Astrocyte (in vitro differentiated cells and primary cell): Measurements from ENCODE around the gene ABCC8. TPM values are rescaled to one million over a fixed set of nuclear protein-coding genes. Genes with fewer than 3 reads are reported as not detected.

Experiments used
- DNase-seq: peaks from one replicate; pipeline ENCODE4 v3.0.0-alpha.2; 2010; ENCODE audit warnings: low read depth
- FAIRE-seq: peaks from 2 replicates; lab custom pipeline; 2011; peaks lifted over from hg19 to GRCh38; lab: Jason Lieb, UNC
- H2AFZ ChIP-seq: 2 replicates; pipeline ENCODE4 v1.6.0; 2012; ENCODE audit warnings: low read depth, low read length, inconsistent platforms
- H3K27ac ChIP-seq: 2 replicates; pipeline ENCODE4 v1.5.1; 2011; ENCODE audit warnings: low read depth, low read length, inconsistent platforms
- H3K27me3 ChIP-seq: 2 replicates; pipeline ENCODE4 v1.6.0; 2011; ENCODE audit warnings: low read length, inconsistent platforms; ENCODE audit not compliant: insufficient read depth
- H3K36me3 ChIP-seq: 2 replicates; pipeline ENCODE4 v1.5.1; 2011; ENCODE audit warnings: low read length, inconsistent platforms; ENCODE audit not compliant: insufficient read depth
- H3K4me1 ChIP-seq: 2 replicates; pipeline ENCODE4 v1.5.1; 2011; ENCODE audit warnings: low read length, inconsistent platforms; ENCODE audit not compliant: insufficient read depth
- H3K4me2 ChIP-seq: 2 replicates; pipeline ENCODE4 v1.6.0; 2012; ENCODE audit warnings: low read length, inconsistent platforms
- H3K4me3 ChIP-seq: 2 replicates; pipeline ENCODE4 v1.5.1; 2011; ENCODE audit warnings: low read depth, mild to moderate bottlenecking, low read length, inconsistent platforms; ENCODE audit not compliant: insufficient read depth
- H3K79me2 ChIP-seq: 2 replicates; pipeline ENCODE4 v1.6.0; 2012; ENCODE audit warnings: mild to moderate bottlenecking, low read length, inconsistent platforms; ENCODE audit not compliant: insufficient read depth
- H3K9ac ChIP-seq: 2 replicates; pipeline ENCODE4 v1.6.0; 2012; ENCODE audit warnings: mild to moderate bottlenecking, low read length, inconsistent platforms
- H3K9me3 ChIP-seq: 2 replicates; pipeline ENCODE4 v1.5.1; 2012; ENCODE audit warnings: low read depth, mild to moderate bottlenecking, low read length, inconsistent platforms; ENCODE audit not compliant: insufficient read depth
- H4K20me1 ChIP-seq: 2 replicates; pipeline ENCODE4 v1.6.0; 2012; ENCODE audit warnings: low read length, inconsistent platforms; ENCODE audit not compliant: insufficient read depth
- H3K27ac Mint-ChIP-seq: one replicate; pipeline ENCODE4 v1.8.0; 2021; ENCODE audit warnings: mild to moderate bottlenecking, mixed read lengths; ENCODE audit not compliant: unreplicated experiment
- H3K27me3 Mint-ChIP-seq: one replicate; pipeline ENCODE4 v1.8.0; 2021; ENCODE audit warnings: low read depth, mixed read lengths; ENCODE audit not compliant: unreplicated experiment
- H3K36me3 Mint-ChIP-seq: one replicate; pipeline ENCODE4 v1.8.0; 2021; ENCODE audit warnings: low read depth, mixed read lengths; ENCODE audit not compliant: unreplicated experiment
- H3K4me1 Mint-ChIP-seq: one replicate; pipeline ENCODE4 v1.8.0; 2021; ENCODE audit warnings: low read depth, mixed read lengths; ENCODE audit not compliant: unreplicated experiment
- H3K4me3 Mint-ChIP-seq: one replicate; pipeline ENCODE4 v1.8.0; 2021; ENCODE audit warnings: mild to moderate bottlenecking, moderate library complexity, mixed read lengths; ENCODE audit not compliant: unreplicated experiment
- H3K9me3 Mint-ChIP-seq: one replicate; pipeline ENCODE4 v1.8.0; 2021; ENCODE audit warnings: mild to moderate bottlenecking, mixed read lengths; ENCODE audit not compliant: unreplicated experiment
- CTCF ChIP-seq: IDR thresholded peaks from 2 replicates; pipeline ENCODE4 v1.5.1; 2011; ENCODE audit warnings: low read depth, mild to moderate bottlenecking, inconsistent platforms, low read length, moderate library complexity; ENCODE audit not compliant: insufficient read depth
- EZH2 ChIP-seq: IDR thresholded peaks from 2 replicates; pipeline ENCODE4 v1.6.1; 2012; ENCODE audit warnings: mild to moderate bottlenecking, low read length, inconsistent platforms; ENCODE audit not compliant: insufficient read depth
- total RNA-seq: library from RNA; stranded (reverse); gene quantifications from 2 replicates; pipeline ENCODE4 v1.2.1, GENCODE V29; 2021

The ABCC8 gene
- total RNA-seq, 1 donor from 2014 or later = not detected

DNA sequence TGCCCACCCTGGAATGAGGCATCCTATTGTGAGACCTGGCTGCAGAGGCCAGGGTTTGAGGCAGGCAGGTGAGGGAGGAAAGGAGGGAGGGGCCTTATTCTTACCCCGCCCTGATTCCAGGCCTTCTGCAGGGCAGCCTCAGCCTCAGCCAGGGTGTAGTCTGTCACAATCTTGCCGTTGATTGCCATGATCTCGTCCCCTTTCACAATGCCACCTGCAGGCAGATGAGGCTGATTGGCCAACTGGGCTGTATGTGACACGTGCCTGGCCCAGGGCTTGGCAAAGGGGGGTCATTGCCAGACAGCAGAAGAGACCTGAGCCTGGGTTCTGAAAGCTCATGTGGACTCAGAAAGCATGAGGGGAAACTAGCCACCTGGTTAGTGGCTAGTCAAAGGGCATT is 21.4 kb upstream of the ABCC8 start:
- H4K20me1 ChIP-seq = no peaks in the 10 kb centered on the region
- TF ChIP-seq CTCF (no peak), EZH2 (no peak)
- H3K9ac ChIP-seq = no peak overlapping the region
- H3K36me3 ChIP-seq = no peaks in the 10 kb centered on the region
- no peaks in the 10 kb centered on the region for H3K4me1 Mint-ChIP-seq
- H3K4me3 ChIP-seq = no peak overlapping the region
- no peaks in the 10 kb centered on the region for H3K9me3 ChIP-seq
- no peak for DNase-seq
- H3K36me3 Mint-ChIP-seq = peaks cover 3% of the 10 kb centered on the region
- H3K79me2 ChIP-seq = no peaks in the 10 kb centered on the region
- H3K9me3 Mint-ChIP-seq = peaks cover 5% of the 10 kb centered on the region
- peaks cover 7% of the 10 kb centered on the region for H3K27me3 ChIP-seq
- peaks cover 65% of the 10 kb centered on the region for H3K27me3 Mint-ChIP-seq
- H3K27ac Mint-ChIP-seq = no peak overlapping the region
- no peak overlapping the region for H3K4me3 Mint-ChIP-seq
- no peak overlapping the region for H3K4me2 ChIP-seq
- H3K4me1 ChIP-seq = no peaks in the 10 kb centered on the region
- FAIRE-seq = no peak
- H3K27ac ChIP-seq = no peak overlapping the region
- no peak overlapping the region for H2AFZ ChIP-seq

GRCh38 chr11:17496406-17496805 is 19.8 kb upstream of the ABCC8 start:
- peaks cover 5% of the 10 kb centered on the region for H3K9me3 Mint-ChIP-seq
- Histone ChIP-seq H2AFZ (no peak overlapping the region), H3K36me3 (no peaks in the 10 kb centered on the region), H3K9ac (no peak overlapping the region), H3K27me3 (peaks cover 7% of the 10 kb centered on the region), H3K4me2 (no peak overlapping the region), H3K4me3 (no peak overlapping the region), H3K4me1 (no peaks in the 10 kb centered on the region), H3K9me3 (no peaks in the 10 kb centered on the region), H4K20me1 (no peaks in the 10 kb centered on the region), H3K79me2 (no peaks in the 10 kb centered on the region), H3K27ac (no peak overlapping the region)
- no peak overlapping the region for H3K4me3 Mint-ChIP-seq
- TF ChIP-seq EZH2 (no peak), CTCF (no peak)
- H3K27ac Mint-ChIP-seq = no peak overlapping the region
- H3K27me3 Mint-ChIP-seq = peaks cover 66% of the 10 kb centered on the region
- DNase-seq (no peak), FAIRE-seq (no peak)
- no peaks in the 10 kb centered on the region for H3K4me1 Mint-ChIP-seq
- H3K36me3 Mint-ChIP-seq = peaks cover 3% of the 10 kb centered on the region

DNA sequence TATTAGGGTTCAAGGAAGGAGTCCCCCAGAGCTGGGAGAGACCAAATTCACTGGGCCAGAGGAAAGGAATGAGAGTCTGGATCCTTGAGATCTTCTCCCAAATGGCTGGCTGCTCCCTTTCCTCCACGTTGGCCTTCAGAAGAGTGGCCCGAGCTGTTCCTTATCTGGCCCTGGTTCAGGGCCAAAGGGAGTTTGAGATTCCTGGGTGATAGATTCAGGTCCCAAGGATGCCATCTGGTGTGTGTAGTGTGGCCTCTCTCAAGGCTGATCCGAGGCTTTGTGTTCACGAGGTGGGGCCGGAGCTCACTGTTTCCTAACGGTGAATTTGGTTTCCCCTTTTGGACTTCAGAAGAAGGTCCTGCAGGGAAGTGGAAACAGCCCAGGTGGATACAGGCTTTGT is 17.4 kb upstream of the ABCC8 start:
- FAIRE-seq (no peak), DNase-seq (no peak)
- Histone ChIP-seq H3K79me2 (no peaks in the 10 kb centered on the region), H3K9ac (no peak overlapping the region), H3K27ac (no peak overlapping the region), H3K4me1 (no peaks in the 10 kb centered on the region), H4K20me1 (no peaks in the 10 kb centered on the region), H3K4me2 (no peak overlapping the region), H3K36me3 (no peaks in the 10 kb centered on the region), H3K27me3 (peaks cover 3% of the 10 kb centered on the region), H3K9me3 (no peaks in the 10 kb centered on the region), H3K4me3 (no peak overlapping the region), H2AFZ (no peak overlapping the region)
- no peaks in the 10 kb centered on the region for H3K4me1 Mint-ChIP-seq
- H3K4me3 Mint-ChIP-seq = no peak overlapping the region
- H3K27ac Mint-ChIP-seq = no peak overlapping the region
- TF ChIP-seq CTCF = no peak
- no peak for TF ChIP-seq EZH2
- peaks cover 5% of the 10 kb centered on the region for H3K9me3 Mint-ChIP-seq
- peaks cover 3% of the 10 kb centered on the region for H3K36me3 Mint-ChIP-seq
- peaks cover 67% of the 10 kb centered on the region for H3K27me3 Mint-ChIP-seq
